ENCODE results near the gene TMEM209.
"Not testable (repeated sequence)": the region's sequence is repeated elsewhere in the genome, so short reads cannot be mapped to it uniquely, and the experiment has no call there.

TMEM209 gene

GRCh38 chr7:130205084-130205947 lies at the start of gene TMEM209:
Gene TMEM209 (minus strand): TSS chr7:130205406. CDS start chr7:130205375, 31 bp downstream.
- DNase-seq = peak; percentile 94

GRCh38 chr7:130254555-130254954 lies 49.3 kb upstream of the TMEM209 start:
- DNase-seq = no peak

GRCh38 chr7:130249626-130250025 lies 44.4 kb upstream of the TMEM209 start:
- DNase-seq = not testable (repeated sequence)

- not testable (repeated sequence) for DNase-seq
Measured at GRCh38 chr7:130248842-130249241, 43.6 kb upstream of the TMEM209 start.

- DNase-seq = not testable (repeated sequence)
Measured at GRCh38 chr7:130246491-130246890, 41.3 kb upstream of the TMEM209 start.

GRCh38 chr7:130243486-130243885 lies 38.3 kb upstream of the TMEM209 start:
- DNase-seq = peak; percentile 71

- DNase-seq = no peak
Measured at GRCh38 chr7:130242198-130243014, 37.2 kb upstream of the TMEM209 start.

GRCh38 chr7:130240240-130240639 lies 35.0 kb upstream of the TMEM209 start:
- DNase-seq = no peak

- not testable (repeated sequence) for DNase-seq
Measured at GRCh38 chr7:130236361-130236760, 31.2 kb upstream of the TMEM209 start.

GRCh38 chr7:130234078-130234477 lies 28.9 kb upstream of the TMEM209 start:
- DNase-seq = no peak

- no peak for DNase-seq
Measured at GRCh38 chr7:130232209-130232608, 27.0 kb upstream of the TMEM209 start.

- no peak for DNase-seq
Measured at GRCh38 chr7:130231792-130232191, 26.6 kb upstream of the TMEM209 start.

GRCh38 chr7:130229981-130230380 lies 24.8 kb upstream of the TMEM209 start:
- not testable (repeated sequence) for DNase-seq

- no peak for DNase-seq
Measured at GRCh38 chr7:130228840-130229502, 23.8 kb upstream of the TMEM209 start.

GRCh38 chr7:130227883-130228575 lies 22.8 kb upstream of the TMEM209 start:
- DNase-seq = no peak

- no peak for DNase-seq
Measured at GRCh38 chr7:130226333-130226732, 21.1 kb upstream of the TMEM209 start.

GRCh38 chr7:130224923-130225322 lies 19.7 kb upstream of the TMEM209 start:
- DNase-seq = not testable (repeated sequence)

GRCh38 chr7:130224210-130224609 lies 19.0 kb upstream of the TMEM209 start:
- DNase-seq = no peak

- no peak for DNase-seq
Measured at GRCh38 chr7:130223646-130224045, 18.4 kb upstream of the TMEM209 start.

GRCh38 chr7:130221746-130222145 lies 16.5 kb upstream of the TMEM209 start:
- DNase-seq = no peak

GRCh38 chr7:130219871-130220270 lies 14.7 kb upstream of the TMEM209 start:
- no peak for DNase-seq

GRCh38 chr7:130218806-130219620 lies 13.8 kb upstream of the TMEM209 start:
- no peak for DNase-seq

Measured in NCI-H446 treated with DMSO at 0.1 percent for 48 hours (cell line).